IMR-90 (cell line): ENCODE results near the gene PEX6.

Experiments used
- BHLHE40 ChIP-seq: fragments of 150-350 bp; IDR thresholded peaks from 2 replicates; pipeline ENCODE4 v1.6.1; 2016; ENCODE audit warnings: mild to moderate bottlenecking, low read depth, low read length
- CEBPB ChIP-seq: IDR thresholded peaks from 2 replicates; pipeline ENCODE4 v1.6.1; 2012; ENCODE audit warnings: low read depth, low read length, improper control_type of control experiment
- CHD1 ChIP-seq: IDR thresholded peaks from 2 replicates; pipeline ENCODE4 v1.6.1; 2012; ENCODE audit warnings: low read depth, low read length, improper control_type of control experiment
- FOS ChIP-seq: fragments of 150-350 bp; IDR thresholded peaks from 2 replicates; pipeline ENCODE4 v1.6.1; 2016; ENCODE audit warnings: low read depth, low read length
- MAFK ChIP-seq: IDR thresholded peaks from 2 replicates; pipeline ENCODE4 v1.6.1; 2012; ENCODE audit warnings: low read depth, low read length, improper control_type of control experiment
- NFE2L2 ChIP-seq: fragments of 150-350 bp; IDR thresholded peaks from 2 replicates; pipeline ENCODE4 v1.6.1; 2016; ENCODE audit warnings: low read depth, mild to moderate bottlenecking, low read length
- POLR2A ChIP-seq: IDR thresholded peaks from 2 replicates; pipeline ENCODE4 v1.6.1; 2012; ENCODE audit warnings: mild to moderate bottlenecking, low read depth, low read length
- RAD21 ChIP-seq: IDR thresholded peaks from 2 replicates; pipeline ENCODE4 v1.6.1; 2012; ENCODE audit warnings: low read length, improper control_type of control experiment
- RCOR1 ChIP-seq: IDR thresholded peaks from 2 replicates; pipeline ENCODE4 v1.6.1; 2012; ENCODE audit warnings: mild to moderate bottlenecking, low read length, improper control_type of control experiment; ENCODE audit not compliant: insufficient replicate concordance
- RFX5 ChIP-seq: IDR thresholded peaks from 2 replicates; pipeline ENCODE4 v1.8.0; 2012; ENCODE audit warnings: low read depth, mild to moderate bottlenecking, low read length, moderate library complexity
- SMC3 ChIP-seq: fragments of 150-350 bp; IDR thresholded peaks from 2 replicates; pipeline ENCODE4 v1.6.1; 2016; ENCODE audit warnings: low read depth, mild to moderate bottlenecking, antibody characterized with exemption, low read length, moderate library complexity
- TF ChIP-seq, protein P1 (sequence below): conservative IDR thresholded peaks from 2 replicates; pipeline ENCODE4 v1.5.1; 2012; ENCODE audit warnings: mild to moderate bottlenecking, low read depth, low read length, improper control_type of control experiment
- TF ChIP-seq, protein P2 (sequence below): fragments of 150-350 bp; IDR thresholded peaks from 2 replicates; pipeline ENCODE4 v1.6.1; 2017; ENCODE audit warnings: mild to moderate bottlenecking, antibody characterized with exemption, low read length, low read depth

DNA sequence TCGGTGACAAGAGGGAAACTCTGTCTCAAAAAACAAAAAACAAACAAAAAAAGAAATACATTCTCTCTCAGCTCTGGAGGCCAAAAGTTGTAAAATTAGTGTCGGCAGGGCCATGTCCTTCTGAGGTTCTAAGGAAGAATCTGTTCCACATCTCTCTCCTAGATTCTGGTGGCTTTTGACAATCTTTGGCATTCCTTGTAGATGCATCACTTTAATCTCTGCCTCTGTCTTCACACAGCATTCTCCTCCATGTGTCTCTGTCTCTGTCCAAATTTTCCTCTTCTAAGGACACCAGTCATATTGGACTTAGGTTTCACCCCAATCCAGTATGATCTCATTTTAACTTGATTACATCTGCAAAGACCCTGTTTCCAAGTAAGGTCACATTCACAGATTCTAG lies 14.5 kb upstream of the PEX6 start:
- TF ChIP-seq, protein P1, sequence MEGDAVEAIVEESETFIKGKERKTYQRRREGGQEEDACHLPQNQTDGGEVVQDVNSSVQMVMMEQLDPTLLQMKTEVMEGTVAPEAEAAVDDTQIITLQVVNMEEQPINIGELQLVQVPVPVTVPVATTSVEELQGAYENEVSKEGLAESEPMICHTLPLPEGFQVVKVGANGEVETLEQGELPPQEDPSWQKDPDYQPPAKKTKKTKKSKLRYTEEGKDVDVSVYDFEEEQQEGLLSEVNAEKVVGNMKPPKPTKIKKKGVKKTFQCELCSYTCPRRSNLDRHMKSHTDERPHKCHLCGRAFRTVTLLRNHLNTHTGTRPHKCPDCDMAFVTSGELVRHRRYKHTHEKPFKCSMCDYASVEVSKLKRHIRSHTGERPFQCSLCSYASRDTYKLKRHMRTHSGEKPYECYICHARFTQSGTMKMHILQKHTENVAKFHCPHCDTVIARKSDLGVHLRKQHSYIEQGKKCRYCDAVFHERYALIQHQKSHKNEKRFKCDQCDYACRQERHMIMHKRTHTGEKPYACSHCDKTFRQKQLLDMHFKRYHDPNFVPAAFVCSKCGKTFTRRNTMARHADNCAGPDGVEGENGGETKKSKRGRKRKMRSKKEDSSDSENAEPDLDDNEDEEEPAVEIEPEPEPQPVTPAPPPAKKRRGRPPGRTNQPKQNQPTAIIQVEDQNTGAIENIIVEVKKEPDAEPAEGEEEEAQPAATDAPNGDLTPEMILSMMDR = no peak
- TF ChIP-seq FOS = no peak
- no peak for TF ChIP-seq NFE2L2
- TF ChIP-seq RCOR1 = no peak
- TF ChIP-seq POLR2A = no peak
- TF ChIP-seq CHD1 = no peak
- TF ChIP-seq RAD21 = no peak
- no peak for TF ChIP-seq BHLHE40
- TF ChIP-seq CEBPB = no peak
- TF ChIP-seq SMC3 = no peak
- no peak for TF ChIP-seq RFX5
- TF ChIP-seq MAFK = no peak
- TF ChIP-seq, protein P2, sequence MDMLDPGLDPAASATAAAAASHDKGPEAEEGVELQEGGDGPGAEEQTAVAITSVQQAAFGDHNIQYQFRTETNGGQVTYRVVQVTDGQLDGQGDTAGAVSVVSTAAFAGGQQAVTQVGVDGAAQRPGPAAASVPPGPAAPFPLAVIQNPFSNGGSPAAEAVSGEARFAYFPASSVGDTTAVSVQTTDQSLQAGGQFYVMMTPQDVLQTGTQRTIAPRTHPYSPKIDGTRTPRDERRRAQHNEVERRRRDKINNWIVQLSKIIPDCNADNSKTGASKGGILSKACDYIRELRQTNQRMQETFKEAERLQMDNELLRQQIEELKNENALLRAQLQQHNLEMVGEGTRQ = no peak
